Natural killer cell (primary cell): Measurements from ENCODE around the gene DARS1. TPM values are rescaled to one million over a fixed set of nuclear protein-coding genes. Genes with fewer than 3 reads are reported as not detected.

Source experiments
- ATAC-seq, 3 donors: fragments of 150-1000 bp in 2 of 3; fragments of 200-7000 bp in 1 of 3; cut with Tn5 transposase; 1 replicate in 1 of 3; 2 replicates in 2 of 3; pipeline ENCODE4 v1.10.0; 2021; ENCODE audit warnings: mild to moderate bottlenecking in 2 of 3, moderate library complexity in 2 of 3
- DNase-seq, 2 donors: peaks; one replicate each; pipeline versions ENCODE4 v3.0.0 to v3.0.0-alpha.2; 2013 to 2021; ENCODE audit warnings: mixed read lengths in 1 of 2
- H3K27ac ChIP-seq: one replicate; pipeline ENCODE4 v1.5.1; 2013; ENCODE audit warnings: mild to moderate bottlenecking, low read length
- H3K27me3 ChIP-seq: one replicate; pipeline ENCODE4 v1.6.1; 2013; ENCODE audit warnings: low read length; ENCODE audit not compliant: control insufficient read depth, insufficient read depth
- H3K36me3 ChIP-seq: one replicate; pipeline ENCODE4 v1.6.1; 2013; ENCODE audit warnings: low read length; ENCODE audit not compliant: control insufficient read depth, insufficient read depth
- H3K4me1 ChIP-seq: one replicate; pipeline ENCODE4 v1.6.1; 2013; ENCODE audit warnings: low read length; ENCODE audit not compliant: control insufficient read depth, insufficient read depth
- H3K4me3 ChIP-seq: one replicate; pipeline ENCODE4 v1.5.1; 2013; ENCODE audit warnings: low read length
- H3K9me3 ChIP-seq: one replicate; pipeline ENCODE4 v1.6.1; 2013; ENCODE audit warnings: low read length; ENCODE audit not compliant: control insufficient read depth, insufficient read depth
- H3K27ac Mint-ChIP-seq, 2 donors: one replicate each; pipeline ENCODE4 v1.8.0; 2022; ENCODE audit warnings: mild to moderate bottlenecking in 2 of 2, mixed read lengths in 2 of 2, moderate library complexity in 1 of 2
- H3K27me3 Mint-ChIP-seq, 2 donors: one replicate each; pipeline ENCODE4 v1.8.0; 2022; ENCODE audit warnings: low read depth in 2 of 2, mixed read lengths in 2 of 2
- H3K36me3 Mint-ChIP-seq: one replicate; pipeline ENCODE4 v1.8.0; 2022; ENCODE audit warnings: mixed read lengths
- H3K4me1 Mint-ChIP-seq, 2 donors: one replicate each; pipeline ENCODE4 v1.8.0; 2022; ENCODE audit warnings: mixed read lengths in 2 of 2
- H3K4me3 Mint-ChIP-seq: one replicate; pipeline ENCODE4 v1.8.0; 2022; ENCODE audit warnings: mild to moderate bottlenecking, moderate library complexity, mixed read lengths
- H3K9me3 Mint-ChIP-seq, 2 donors: one replicate each; pipeline ENCODE4 v1.8.0; 2022; ENCODE audit warnings: mixed read lengths in 2 of 2
- WGBS: methylation state at CpG from one replicate; pipeline ENCODE4 v1.1.7; 2013; ENCODE audit warnings: missing lambda C conversion rate; ENCODE audit not compliant: insufficient coverage; 5-methylcytosine and 5-hydroxymethylcytosine counted together
- intact Hi-C: fragments of 100-400 bp; cut with micrococcal nuclease; formaldehyde crosslinking; loops from one replicate; pipeline ENCODE4 v1.14.2; 2022
- total RNA-seq, 4 donors: library from RNA; stranded (reverse); fragments of 120-200 nt in 1 of 4; gene quantifications; one replicate each; pipeline versions ENCODE4 v1.2.3 to v1.2.4, GENCODE V29; 2013 to 2022
- TF ChIP-seq, protein P1 (sequence below): fragments of 200-600 bp; IDR thresholded peaks from one replicate; pipeline ENCODE4 v1.8.0; 2022; ENCODE audit warnings: antibody characterized with exemption

Gene DARS1
- total RNA-seq, 3 donors from 2014 or later (not counting 1 experiment from before 2014, with no cell fraction given) = 28.4 to 31.3 (median 30.3) TPM

DNA sequence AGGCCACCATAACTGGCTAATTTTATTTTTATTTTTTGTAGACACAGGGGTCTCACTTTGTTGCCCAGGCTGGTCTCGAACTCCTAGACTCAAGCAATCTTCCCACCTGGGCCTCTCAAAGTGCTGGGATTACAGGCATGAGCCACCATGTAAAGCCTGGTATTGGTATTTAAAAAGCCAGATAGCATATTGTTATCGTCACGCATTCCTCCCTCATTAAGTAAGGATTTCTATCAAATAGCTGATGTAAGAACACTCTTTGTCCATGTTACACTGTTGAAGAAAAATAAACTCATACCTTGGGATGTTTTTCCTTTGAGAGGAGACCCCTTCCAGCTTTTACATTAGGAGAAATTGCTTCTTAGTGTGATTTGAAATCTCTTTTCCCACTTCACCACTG lies 39.2 kb upstream of the DARS1 start:
- ATAC-seq (no peak), DNase-seq (no peak)
- peaks cover 0 to 13% of the 10 kb centered on the region in 2 donors for H3K4me1 Mint-ChIP-seq
- 80% methylated on average over 1 of the region's 3 CpGs for WGBS
- no peak overlapping the region for H3K27ac ChIP-seq
- no peak overlapping the region for H3K4me3 Mint-ChIP-seq
- intact Hi-C loops = no loop called here
- peaks cover 5 to 8% of the 10 kb centered on the region in 2 donors for H3K27me3 Mint-ChIP-seq
- H3K9me3 ChIP-seq = no peaks in the 10 kb centered on the region
- H3K4me3 ChIP-seq = no peak overlapping the region
- no peak overlapping the region for H3K27ac Mint-ChIP-seq
- no peaks in the 10 kb centered on the region for H3K36me3 Mint-ChIP-seq
- H3K9me3 Mint-ChIP-seq = no peaks in the 10 kb centered on the region
- no peaks in the 10 kb centered on the region for H3K27me3 ChIP-seq
- no peaks in the 10 kb centered on the region for H3K36me3 ChIP-seq
- H3K4me1 ChIP-seq = peaks cover 10% of the 10 kb centered on the region
- TF ChIP-seq, protein P1, sequence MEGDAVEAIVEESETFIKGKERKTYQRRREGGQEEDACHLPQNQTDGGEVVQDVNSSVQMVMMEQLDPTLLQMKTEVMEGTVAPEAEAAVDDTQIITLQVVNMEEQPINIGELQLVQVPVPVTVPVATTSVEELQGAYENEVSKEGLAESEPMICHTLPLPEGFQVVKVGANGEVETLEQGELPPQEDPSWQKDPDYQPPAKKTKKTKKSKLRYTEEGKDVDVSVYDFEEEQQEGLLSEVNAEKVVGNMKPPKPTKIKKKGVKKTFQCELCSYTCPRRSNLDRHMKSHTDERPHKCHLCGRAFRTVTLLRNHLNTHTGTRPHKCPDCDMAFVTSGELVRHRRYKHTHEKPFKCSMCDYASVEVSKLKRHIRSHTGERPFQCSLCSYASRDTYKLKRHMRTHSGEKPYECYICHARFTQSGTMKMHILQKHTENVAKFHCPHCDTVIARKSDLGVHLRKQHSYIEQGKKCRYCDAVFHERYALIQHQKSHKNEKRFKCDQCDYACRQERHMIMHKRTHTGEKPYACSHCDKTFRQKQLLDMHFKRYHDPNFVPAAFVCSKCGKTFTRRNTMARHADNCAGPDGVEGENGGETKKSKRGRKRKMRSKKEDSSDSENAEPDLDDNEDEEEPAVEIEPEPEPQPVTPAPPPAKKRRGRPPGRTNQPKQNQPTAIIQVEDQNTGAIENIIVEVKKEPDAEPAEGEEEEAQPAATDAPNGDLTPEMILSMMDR = no peak

DNA sequence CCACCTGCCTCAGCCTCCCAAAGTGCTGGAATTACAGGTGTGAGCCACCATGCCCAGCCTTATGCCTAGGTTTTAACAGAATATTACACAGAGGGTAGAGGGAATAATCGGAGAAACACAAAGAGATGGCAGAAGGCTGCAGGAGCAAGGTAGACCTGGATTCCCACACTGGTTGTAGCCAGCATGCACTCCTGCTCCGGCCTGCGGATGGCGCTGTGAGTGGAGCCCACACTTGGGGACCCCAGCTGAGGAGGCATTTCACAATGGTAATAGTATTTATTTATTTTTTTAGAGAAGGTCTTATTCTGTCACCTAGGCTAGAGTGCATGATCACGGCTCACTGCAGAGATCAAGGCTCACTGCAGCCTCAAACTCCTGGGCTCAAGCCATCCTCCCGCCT lies 38.8 kb upstream of the DARS1 start:
- Mint-ChIP-seq H3K4me3 (no peak overlapping the region), H3K36me3 (no peaks in the 10 kb centered on the region), H3K9me3 (no peaks in the 10 kb centered on the region), H3K27ac (no peak overlapping the region), H3K27me3 (peaks cover 8 to 9% of the 10 kb centered on the region in 2 donors), H3K4me1 (peaks cover 0 to 13% of the 10 kb centered on the region in 2 donors)
- Histone ChIP-seq H3K36me3 (no peaks in the 10 kb centered on the region), H3K4me1 (peaks cover 10% of the 10 kb centered on the region), H3K9me3 (no peaks in the 10 kb centered on the region), H3K27me3 (no peaks in the 10 kb centered on the region), H3K27ac (no peak overlapping the region), H3K4me3 (no peak overlapping the region)
- TF ChIP-seq, protein P1 = no peak
- intact Hi-C loops = no loop called here
- no peak for ATAC-seq
- 95% methylated on average over 6 of the region's 6 CpGs for WGBS
- DNase-seq = no peak

DNA sequence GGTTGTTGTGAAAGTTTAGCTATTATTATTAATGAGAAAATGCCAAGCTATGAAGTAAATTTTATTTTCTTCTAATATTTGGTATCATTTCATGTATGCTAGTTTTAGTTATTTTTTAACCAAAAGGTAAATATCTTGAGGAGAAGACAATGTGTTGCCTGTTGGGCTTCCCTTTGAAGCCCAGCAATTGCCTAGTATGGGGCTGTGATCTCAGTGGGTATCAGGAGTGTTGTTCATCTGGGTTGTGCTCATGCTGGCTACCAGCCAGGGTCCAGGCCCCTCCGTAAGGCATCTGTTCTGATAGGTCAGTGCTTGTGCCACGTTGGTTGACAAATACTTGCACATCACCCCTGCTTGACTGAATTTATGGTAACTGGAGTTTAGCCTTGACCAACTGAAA lies 38.0 kb upstream of the DARS1 start:
- Mint-ChIP-seq H3K27ac (no peak overlapping the region), H3K4me3 (no peak overlapping the region), H3K27me3 (peaks cover 8 to 10% of the 10 kb centered on the region in 2 donors), H3K9me3 (no peaks in the 10 kb centered on the region), H3K4me1 (peaks cover 0 to 13% of the 10 kb centered on the region in 2 donors), H3K36me3 (no peaks in the 10 kb centered on the region)
- intact Hi-C loops = no loop called here
- TF ChIP-seq, protein P1 = no peak
- Histone ChIP-seq H3K4me1 (peaks cover 10% of the 10 kb centered on the region), H3K9me3 (no peaks in the 10 kb centered on the region), H3K4me3 (no peak overlapping the region), H3K36me3 (no peaks in the 10 kb centered on the region), H3K27me3 (no peaks in the 10 kb centered on the region), H3K27ac (no peak overlapping the region)
- no peak for DNase-seq
- WGBS = 96% methylated on average over 2 of the region's 2 CpGs
- ATAC-seq = no peak

DNA sequence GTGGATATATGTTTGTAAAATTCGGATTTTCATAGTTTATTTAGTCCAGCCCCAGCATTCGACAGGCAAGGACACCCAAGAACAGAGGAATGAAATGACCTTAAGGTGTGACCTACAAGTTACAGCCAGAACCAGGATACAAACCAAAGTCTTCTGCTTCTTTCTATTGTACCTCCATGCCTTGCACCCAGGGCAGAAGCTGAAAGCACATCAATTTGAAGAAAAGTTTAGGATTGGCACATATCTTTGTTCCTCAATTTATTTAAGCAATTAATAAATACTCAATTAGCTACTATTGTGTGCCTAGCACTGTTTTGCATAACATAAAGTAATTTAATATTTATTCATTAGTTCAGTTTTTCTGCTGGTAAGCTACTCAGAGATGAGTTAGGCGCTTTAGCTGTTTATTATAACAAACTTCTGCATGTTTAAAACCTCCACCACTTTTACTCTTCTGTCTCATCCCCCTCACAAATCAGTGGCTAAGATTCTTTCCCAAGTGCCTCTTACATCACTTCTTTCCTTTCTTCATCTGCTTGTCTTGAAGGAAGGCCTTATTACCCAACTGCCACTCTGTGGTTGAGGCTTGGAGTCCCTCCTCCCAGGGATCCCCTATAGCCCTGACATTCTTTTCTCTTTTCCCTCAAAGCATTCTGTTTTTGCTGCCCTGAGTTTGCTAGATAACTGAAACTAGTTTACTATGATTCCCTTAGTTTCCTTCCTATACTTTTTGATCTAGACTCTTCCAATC lies 37.1 kb upstream of the DARS1 start:
- H3K27ac Mint-ChIP-seq = no peak overlapping the region
- WGBS = 92% methylated on average over 3 of the region's 3 CpGs
- no peaks in the 10 kb centered on the region for H3K36me3 Mint-ChIP-seq
- H3K9me3 Mint-ChIP-seq = no peaks in the 10 kb centered on the region
- no peaks in the 10 kb centered on the region for H3K36me3 ChIP-seq
- H3K4me1 ChIP-seq = peaks cover 10% of the 10 kb centered on the region
- no peak overlapping the region for H3K4me3 Mint-ChIP-seq
- no peaks in the 10 kb centered on the region for H3K9me3 ChIP-seq
- no peak for ATAC-seq
- H3K27me3 Mint-ChIP-seq = peaks cover 2 to 10% of the 10 kb centered on the region in 2 donors
- DNase-seq = no peak
- TF ChIP-seq, protein P1 = no peak
- no peaks in the 10 kb centered on the region for H3K27me3 ChIP-seq
- H3K27ac ChIP-seq = no peak overlapping the region
- H3K4me3 ChIP-seq = no peak overlapping the region
- H3K4me1 Mint-ChIP-seq = peaks cover 0 to 13% of the 10 kb centered on the region in 2 donors
- intact Hi-C loops = no loop called here
